ENCODE results near the gene DUOXA1.

DNA sequence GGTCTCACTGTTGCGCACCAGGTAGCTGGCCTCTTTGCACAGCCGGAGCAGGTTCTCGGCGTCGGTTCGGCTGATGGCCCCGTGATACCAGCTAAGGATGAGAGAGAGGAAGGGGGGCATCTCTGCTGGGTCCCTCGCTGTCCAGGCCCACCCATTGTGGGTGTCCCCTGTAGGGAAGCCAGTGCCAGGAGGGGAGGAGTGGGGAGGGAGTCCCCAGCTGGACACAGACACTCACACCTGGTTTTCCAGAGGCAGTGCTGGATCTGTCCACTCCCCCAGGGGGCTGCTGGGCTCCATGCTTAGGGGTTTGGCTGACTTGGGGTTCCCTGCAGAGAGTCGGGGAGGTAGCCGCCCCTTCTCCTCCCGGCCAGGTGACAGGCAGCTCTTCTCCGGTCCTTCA is 42.2 kb upstream of the DUOXA1 start:
- TF ChIP-seq HEYL (CRISPR knock-in tag; IDR thresholded peaks at IDR 0.05) (no peak), CEBPB (IDR thresholded peaks at IDR 0.05) (no peak), HOXA7 (CRISPR knock-in tag; IDR thresholded peaks at IDR 0.05) (no peak), POLR2A (IDR thresholded peaks at IDR 0.05; ENCODE audit: low read length) (no peak), RFX5 (IDR thresholded peaks at IDR 0.05) (no peak)
- TF ChIP-seq, protein P1, sequence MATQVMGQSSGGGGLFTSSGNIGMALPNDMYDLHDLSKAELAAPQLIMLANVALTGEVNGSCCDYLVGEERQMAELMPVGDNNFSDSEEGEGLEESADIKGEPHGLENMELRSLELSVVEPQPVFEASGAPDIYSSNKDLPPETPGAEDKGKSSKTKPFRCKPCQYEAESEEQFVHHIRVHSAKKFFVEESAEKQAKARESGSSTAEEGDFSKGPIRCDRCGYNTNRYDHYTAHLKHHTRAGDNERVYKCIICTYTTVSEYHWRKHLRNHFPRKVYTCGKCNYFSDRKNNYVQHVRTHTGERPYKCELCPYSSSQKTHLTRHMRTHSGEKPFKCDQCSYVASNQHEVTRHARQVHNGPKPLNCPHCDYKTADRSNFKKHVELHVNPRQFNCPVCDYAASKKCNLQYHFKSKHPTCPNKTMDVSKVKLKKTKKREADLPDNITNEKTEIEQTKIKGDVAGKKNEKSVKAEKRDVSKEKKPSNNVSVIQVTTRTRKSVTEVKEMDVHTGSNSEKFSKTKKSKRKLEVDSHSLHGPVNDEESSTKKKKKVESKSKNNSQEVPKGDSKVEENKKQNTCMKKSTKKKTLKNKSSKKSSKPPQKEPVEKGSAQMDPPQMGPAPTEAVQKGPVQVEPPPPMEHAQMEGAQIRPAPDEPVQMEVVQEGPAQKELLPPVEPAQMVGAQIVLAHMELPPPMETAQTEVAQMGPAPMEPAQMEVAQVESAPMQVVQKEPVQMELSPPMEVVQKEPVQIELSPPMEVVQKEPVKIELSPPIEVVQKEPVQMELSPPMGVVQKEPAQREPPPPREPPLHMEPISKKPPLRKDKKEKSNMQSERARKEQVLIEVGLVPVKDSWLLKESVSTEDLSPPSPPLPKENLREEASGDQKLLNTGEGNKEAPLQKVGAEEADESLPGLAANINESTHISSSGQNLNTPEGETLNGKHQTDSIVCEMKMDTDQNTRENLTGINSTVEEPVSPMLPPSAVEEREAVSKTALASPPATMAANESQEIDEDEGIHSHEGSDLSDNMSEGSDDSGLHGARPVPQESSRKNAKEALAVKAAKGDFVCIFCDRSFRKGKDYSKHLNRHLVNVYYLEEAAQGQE (IDR thresholded peaks at IDR 0.05), result no peak
- TF ChIP-seq, protein P2, sequence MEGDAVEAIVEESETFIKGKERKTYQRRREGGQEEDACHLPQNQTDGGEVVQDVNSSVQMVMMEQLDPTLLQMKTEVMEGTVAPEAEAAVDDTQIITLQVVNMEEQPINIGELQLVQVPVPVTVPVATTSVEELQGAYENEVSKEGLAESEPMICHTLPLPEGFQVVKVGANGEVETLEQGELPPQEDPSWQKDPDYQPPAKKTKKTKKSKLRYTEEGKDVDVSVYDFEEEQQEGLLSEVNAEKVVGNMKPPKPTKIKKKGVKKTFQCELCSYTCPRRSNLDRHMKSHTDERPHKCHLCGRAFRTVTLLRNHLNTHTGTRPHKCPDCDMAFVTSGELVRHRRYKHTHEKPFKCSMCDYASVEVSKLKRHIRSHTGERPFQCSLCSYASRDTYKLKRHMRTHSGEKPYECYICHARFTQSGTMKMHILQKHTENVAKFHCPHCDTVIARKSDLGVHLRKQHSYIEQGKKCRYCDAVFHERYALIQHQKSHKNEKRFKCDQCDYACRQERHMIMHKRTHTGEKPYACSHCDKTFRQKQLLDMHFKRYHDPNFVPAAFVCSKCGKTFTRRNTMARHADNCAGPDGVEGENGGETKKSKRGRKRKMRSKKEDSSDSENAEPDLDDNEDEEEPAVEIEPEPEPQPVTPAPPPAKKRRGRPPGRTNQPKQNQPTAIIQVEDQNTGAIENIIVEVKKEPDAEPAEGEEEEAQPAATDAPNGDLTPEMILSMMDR (IDR thresholded peaks at IDR 0.05), result no peak
